ENCODE measurements around the gene TACO1.

- TF ChIP-seq POLR2A (IDR thresholded peaks at IDR 0.05) = no peak
- no peak for TF ChIP-seq CTCF (IDR thresholded peaks at IDR 0.05)
- no peak for TF ChIP-seq POLR2AphosphoS5 (IDR thresholded peaks at IDR 0.05)
- TF ChIP-seq EP300 (IDR thresholded peaks at IDR 0.05) = no peak
Observed at GRCh38 chr17:63633742-63634141, 33.0 kb downstream of the TACO1 start.

Data from sigmoid colon (tissue), 4 donors.